Gastroesophageal sphincter (tissue), 3 donors: Measurements from ENCODE around the gene EIF4E2.

Source experiments
- CTCF ChIP-seq, 4 experiments: fragments of 200-600 bp in 2 of 4; fragments of 450-650 bp in 2 of 4; sonication (generic) in 1 of 4; IDR thresholded peaks; one replicate each; pipeline ENCODE4 v1.5.1; 2017 to 2019; ENCODE audit warnings: antibody characterized with exemption in 4 of 4, mild to moderate bottlenecking in 2 of 4, moderate library complexity in 2 of 4
- EP300 ChIP-seq: sonication (generic); formaldehyde crosslinking; IDR thresholded peaks from one replicate; pipeline ENCODE4 v1.6.1; 2017; ENCODE audit warnings: antibody characterized with exemption, mild to moderate bottlenecking
- POLR2A ChIP-seq, 2 donors: fragments of 450-650 bp; IDR thresholded peaks; one replicate each; pipeline ENCODE4 v1.6.1; 2017; ENCODE audit warnings: antibody characterized with exemption in 2 of 2, mild to moderate bottlenecking in 2 of 2, moderate library complexity in 1 of 2
- POLR2AphosphoS5 ChIP-seq: sonication (generic); formaldehyde crosslinking; IDR thresholded peaks from one replicate; pipeline ENCODE4 v1.6.1; 2017; ENCODE audit warnings: antibody characterized with exemption

DNA sequence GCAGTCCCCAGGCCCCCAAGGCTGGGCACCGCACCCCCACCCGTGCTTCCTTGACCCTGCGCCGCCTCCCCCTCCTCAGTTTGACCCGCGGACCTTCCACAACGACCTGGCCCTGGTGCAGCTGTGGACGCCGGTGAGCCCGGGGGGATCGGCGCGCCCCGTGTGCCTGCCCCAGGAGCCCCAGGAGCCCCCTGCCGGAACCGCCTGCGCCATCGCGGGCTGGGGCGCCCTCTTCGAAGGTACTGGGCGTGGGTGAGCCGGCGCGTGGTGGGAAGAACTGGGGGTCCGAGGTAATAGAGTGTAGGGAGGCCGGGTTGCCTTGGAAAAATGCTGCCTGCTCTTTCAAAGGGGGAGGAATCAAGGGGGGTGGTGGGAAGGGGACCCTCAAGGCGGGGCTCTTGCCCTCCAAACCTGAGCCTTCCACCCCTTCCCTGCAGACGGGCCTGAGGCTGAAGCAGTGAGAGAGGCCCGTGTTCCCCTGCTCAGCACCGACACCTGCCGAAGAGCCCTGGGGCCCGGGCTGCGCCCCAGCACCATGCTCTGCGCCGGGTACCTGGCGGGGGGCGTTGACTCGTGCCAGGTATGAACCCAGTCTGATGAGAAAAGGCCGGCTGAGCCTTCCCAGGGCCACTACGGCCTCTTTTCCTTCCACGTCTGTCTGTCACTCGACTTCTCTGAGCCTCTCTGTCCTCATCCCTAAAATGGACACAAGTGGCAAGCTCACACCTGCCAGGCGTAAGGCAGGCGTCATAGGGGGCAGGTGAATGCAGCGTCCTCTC lies 27.7 kb upstream of the EIF4E2 start:
- no peak for TF ChIP-seq CTCF (IDR thresholded peaks at IDR 0.05)
- TF ChIP-seq POLR2AphosphoS5: no peak
- no peak for TF ChIP-seq POLR2A (IDR thresholded peaks at IDR 0.05)
- TF ChIP-seq EP300: no peak
